Osteoblast (primary cell): ENCODE data around the gene MLH3. TPM values are rescaled to one million over a fixed set of nuclear protein-coding genes. Genes with fewer than 3 reads are reported as not detected.
A peak's percentile ranks its signal among the peaks of the same experiment; 100 is the strongest.

Source experiments
- DNase-seq: peaks from one replicate; pipeline ENCODE4 v3.0.0; 2011; ENCODE audit warnings: low spot score, mixed read lengths; ENCODE audit not compliant: insufficient read length; ENCODE audit errors: missing footprints
- H2AFZ ChIP-seq: 2 replicates; pipeline ENCODE4 v1.6.0; 2011; ENCODE audit warnings: mild to moderate bottlenecking, low read length
- H3K27ac ChIP-seq: 2 replicates; pipeline ENCODE4 v1.5.1; 2011; ENCODE audit warnings: mild to moderate bottlenecking, low read depth, low read length, moderate library complexity
- H3K27me3 ChIP-seq: 2 replicates; pipeline ENCODE4 v1.6.0; 2012; ENCODE audit warnings: mild to moderate bottlenecking, control low read depth, inconsistent platforms, low read length, moderate library complexity; ENCODE audit not compliant: insufficient read depth
- H3K36me3 ChIP-seq: 2 replicates; pipeline ENCODE4 v1.5.1; 2011; ENCODE audit warnings: mild to moderate bottlenecking, low read length, control low read depth, moderate library complexity; ENCODE audit not compliant: insufficient read depth
- H3K4me1 ChIP-seq: 2 replicates; pipeline ENCODE4 v1.5.1; 2011; ENCODE audit warnings: mild to moderate bottlenecking, low read length, control low read depth, moderate library complexity; ENCODE audit not compliant: insufficient read depth
- H3K4me2 ChIP-seq: 2 replicates; pipeline ENCODE4 v1.6.0; 2011; ENCODE audit warnings: mild to moderate bottlenecking, low read length; ENCODE audit not compliant: insufficient read depth
- H3K4me3 ChIP-seq: fragments of 200-600 bp; sonication (generic); 3 replicates; pipeline ENCODE4 v1.5.1; 2012; ENCODE audit warnings: mild to moderate bottlenecking, low read length, inconsistent platforms; ENCODE audit not compliant: insufficient read depth
- H3K79me2 ChIP-seq: 2 replicates; pipeline ENCODE4 v1.6.0; 2012; ENCODE audit warnings: mild to moderate bottlenecking, low read length, control low read depth, inconsistent platforms; ENCODE audit not compliant: insufficient read depth
- H3K9me3 ChIP-seq: 2 replicates; pipeline ENCODE4 v1.5.1; 2011; ENCODE audit warnings: low read depth, low read length, control low read depth
- H4K20me1 ChIP-seq: 2 replicates; pipeline ENCODE4 v1.6.0; 2012; ENCODE audit warnings: mild to moderate bottlenecking, low read length, control low read depth; ENCODE audit not compliant: insufficient read depth
- CTCF ChIP-seq: IDR thresholded peaks from 2 replicates; pipeline ENCODE4 v1.5.1; 2011; ENCODE audit warnings: mild to moderate bottlenecking, low read depth, low read length, moderate library complexity; ENCODE audit errors: extremely low read depth
- total RNA-seq: library from RNA; depleted of rRNA; stranded (reverse); fragments of >200 nt; gene quantifications from 2 replicates; pipeline ENCODE4 v1.2.3, GENCODE V29; 2012

The MLH3 gene
- total RNA-seq, 1 donor: 40.5 TPM

- DNase-seq: peak; percentile 82
- peak overlapping the region; percentile 34 for H3K4me3 ChIP-seq
- H2AFZ ChIP-seq: peak overlapping the region; percentile 63
- peaks cover 9% of the 10 kb centered on the region for H3K79me2 ChIP-seq
- H3K27ac ChIP-seq: peak overlapping the region; percentile 70
- peaks cover 22% of the 10 kb centered on the region for H3K4me1 ChIP-seq
- H3K27me3 ChIP-seq: no peaks in the 10 kb centered on the region
- peaks cover 63% of the 10 kb centered on the region for H3K36me3 ChIP-seq
- peak overlapping the region; percentile 69 for H3K4me2 ChIP-seq
- peaks cover 3% of the 10 kb centered on the region for H4K20me1 ChIP-seq
- no peak for TF ChIP-seq CTCF
- no peaks in the 10 kb centered on the region for H3K9me3 ChIP-seq
Observed at GRCh38 chr14:75011356-75011994, 39.8 kb downstream of the MLH3 start.

GRCh38 chr14:75010472-75011093 is 40.7 kb downstream of the MLH3 start:
- H3K4me1 ChIP-seq: peaks cover 22% of the 10 kb centered on the region
- peaks cover 10% of the 10 kb centered on the region for H3K79me2 ChIP-seq
- H3K9me3 ChIP-seq: no peaks in the 10 kb centered on the region
- no peak overlapping the region for H2AFZ ChIP-seq
- H4K20me1 ChIP-seq: peaks cover 3% of the 10 kb centered on the region
- H3K36me3 ChIP-seq: peaks cover 69% of the 10 kb centered on the region
- H3K27ac ChIP-seq: peak overlapping the region; percentile 70
- H3K4me3 ChIP-seq: no peak overlapping the region
- DNase-seq: no peak
- no peak for TF ChIP-seq CTCF
- H3K27me3 ChIP-seq: no peaks in the 10 kb centered on the region
- no peak overlapping the region for H3K4me2 ChIP-seq

GRCh38 chr14:75009176-75009575 is 42.1 kb downstream of the MLH3 start:
- peaks cover 24% of the 10 kb centered on the region for H3K4me1 ChIP-seq
- peaks cover 62% of the 10 kb centered on the region for H3K36me3 ChIP-seq
- peaks cover 19% of the 10 kb centered on the region for H3K79me2 ChIP-seq
- no peak for TF ChIP-seq CTCF
- H3K4me3 ChIP-seq: no peak overlapping the region
- no peak overlapping the region for H3K27ac ChIP-seq
- H3K9me3 ChIP-seq: no peaks in the 10 kb centered on the region
- no peak overlapping the region for H3K4me2 ChIP-seq
- no peak for DNase-seq
- H3K27me3 ChIP-seq: no peaks in the 10 kb centered on the region
- no peak overlapping the region for H2AFZ ChIP-seq
- peaks cover 3% of the 10 kb centered on the region for H4K20me1 ChIP-seq

- no peak overlapping the region for H3K27ac ChIP-seq
- H4K20me1 ChIP-seq: peaks cover 6% of the 10 kb centered on the region
- TF ChIP-seq CTCF: no peak
- peaks cover 52% of the 10 kb centered on the region for H3K36me3 ChIP-seq
- H3K79me2 ChIP-seq: peaks cover 34% of the 10 kb centered on the region
- H3K4me2 ChIP-seq: no peak overlapping the region
- H3K4me1 ChIP-seq: peaks cover 8% of the 10 kb centered on the region
- H3K27me3 ChIP-seq: no peaks in the 10 kb centered on the region
- DNase-seq: no peak
- no peak overlapping the region for H3K4me3 ChIP-seq
- no peak overlapping the region for H2AFZ ChIP-seq
- no peaks in the 10 kb centered on the region for H3K9me3 ChIP-seq
Observed at GRCh38 chr14:75005357-75005756, 45.9 kb downstream of the MLH3 start.
